HepG2 (cell line): Measurements from ENCODE around the gene SMIM13. TPM values are rescaled to one million over a fixed set of nuclear protein-coding genes. Genes with fewer than 3 reads are reported as not detected.

ENCODE experiments used
- AKAP8 ChIP-seq: sonication (generic); formaldehyde crosslinking; IDR thresholded peaks from 2 replicates; pipeline ENCODE4 v1.5.1; 2020; ENCODE audit warnings: mild to moderate bottlenecking, missing genetic modification reagents
- CEBPZ ChIP-seq: IDR thresholded peaks from 2 replicates; pipeline ENCODE4 v1.6.1; 2012; ENCODE audit warnings: low read length, improper control_type of control experiment
- HDAC2 ChIP-seq: sonication (generic); formaldehyde crosslinking; IDR thresholded peaks from 2 replicates; pipeline ENCODE4 v1.4.0; 2020; ENCODE audit warnings: missing genetic modification reagents
- MLXIP ChIP-seq: sonication (generic); formaldehyde crosslinking; IDR thresholded peaks from 2 replicates; pipeline ENCODE4 v1.9.0; 2021; ENCODE audit warnings: missing genetic modification reagents, borderline replicate concordance
- RNF2 ChIP-seq: fragments of 450-650 bp; conservative IDR thresholded peaks from 2 replicates; pipeline ENCODE4 v1.6.1; 2016; ENCODE audit warnings: low read depth
- ZBTB21 ChIP-seq: sonication (generic); formaldehyde crosslinking; IDR thresholded peaks from 2 replicates; pipeline ENCODE4 v1.4.0; 2020; ENCODE audit warnings: missing genetic modification reagents
- ZBTB37 ChIP-seq: sonication (generic); formaldehyde crosslinking; IDR thresholded peaks from 2 replicates; pipeline ENCODE4 v1.4.0; 2020; ENCODE audit warnings: mild to moderate bottlenecking, missing genetic modification reagents
- ZBTB39 ChIP-seq: sonication (generic); formaldehyde crosslinking; IDR thresholded peaks from 2 replicates; pipeline ENCODE4 v1.5.0; 2020; ENCODE audit warnings: missing genetic modification reagents
- ZKSCAN1 ChIP-seq: fragments of 150-350 bp; IDR thresholded peaks from 2 replicates; pipeline ENCODE4 v1.6.1; 2014; ENCODE audit warnings: low read length
- ZMYM3 ChIP-seq: sonication (generic); formaldehyde crosslinking; IDR thresholded peaks from 2 replicates; pipeline ENCODE4 v1.5.1; 2020; ENCODE audit warnings: mild to moderate bottlenecking, missing genetic modification reagents
- ZNF10 ChIP-seq: sonication (generic); formaldehyde crosslinking; IDR thresholded peaks from 2 replicates; pipeline ENCODE4 v1.4.0; 2020; ENCODE audit warnings: mild to moderate bottlenecking, low read depth, missing genetic modification reagents, borderline replicate concordance
- ZNF292 ChIP-seq: sonication (generic); formaldehyde crosslinking; IDR thresholded peaks from 2 replicates; pipeline ENCODE4 v1.8.1; 2022; ENCODE audit warnings: mild to moderate bottlenecking, low read depth, missing genetic modification reagents, borderline replicate concordance
- ZNF512 ChIP-seq: sonication (generic); formaldehyde crosslinking; IDR thresholded peaks from 2 replicates; pipeline ENCODE4 v1.4.0; 2020; ENCODE audit warnings: mild to moderate bottlenecking, missing genetic modification reagents
- ZNF513 ChIP-seq: sonication (generic); formaldehyde crosslinking; conservative IDR thresholded peaks from 2 replicates; pipeline ENCODE4 v1.5.0; 2020; ENCODE audit warnings: missing genetic modification reagents
- polyA plus RNA-seq, 8 experiments: library from polyadenylated mRNA; depleted of rRNA in 3 of 8; stranded (reverse) in 7 of 8; unstranded in 1 of 8; fragments of >200 nt; fragmentation: Illumina TruSeq in 4 of 8; extraction: Trizol in 4 of 8; gene quantifications; 2 replicates each; pipeline versions ENCODE4 v1.2.1 to v1.2.3, GENCODE V29; 2011 to 2016; ENCODE audit warnings: low read depth in 4 of 8, missing spikeins in 1 of 8, mixed read lengths in 1 of 8; ENCODE audit not compliant: insufficient read depth in 1 of 8
- total RNA-seq, 5 experiments: library from RNA; depleted of rRNA; stranded (reverse); fragments of >200 nt; fragmentation: Illumina TruSeq; extraction: Trizol; gene quantifications; 2 replicates each; pipeline ENCODE4 v1.2.3, GENCODE V29; 2016; ENCODE audit warnings: low read depth in 1 of 5

The SMIM13 gene
- total and polyA plus RNA-seq, 2 of the 13 experiments (the other 11 are each of a cell fraction or from before 2014, with no cell fraction given): 2.7 to 10.2 TPM

- no peak for TF ChIP-seq CEBPZ
- no peak for TF ChIP-seq ZBTB37 (CRISPR knock-in tag)
- no peak for TF ChIP-seq AKAP8 (CRISPR knock-in tag)
- peak; percentile 67; the same call in 1 of the 2 replicates for TF ChIP-seq MLXIP (CRISPR knock-in tag)
- TF ChIP-seq ZNF512 (CRISPR knock-in tag): no peak
- TF ChIP-seq ZKSCAN1: no peak
- TF ChIP-seq HDAC2: 0 out of 2 replicates have a peak, but pooled peaks have one; percentile 45
- no peak for TF ChIP-seq ZNF10 (CRISPR knock-in tag)
- peak; percentile 73; the same call in 1 of the 2 replicates for TF ChIP-seq ZNF513 (CRISPR knock-in tag)
- TF ChIP-seq ZNF292 (CRISPR knock-in tag): no peak
- TF ChIP-seq RNF2: no peak
- peak; percentile 58; the same call in 1 of the 2 replicates for TF ChIP-seq ZBTB39
- no peak for TF ChIP-seq ZMYM3 (CRISPR knock-in tag)
- no peak for TF ChIP-seq ZBTB21 (CRISPR knock-in tag)
Measured at GRCh38 chr6:11043961-11044711, 49.5 kb upstream of the SMIM13 start, which contains the start of gene ELOVL2 (continued).
